ES-I3 (cell line): ENCODE data around the gene SGMS1.
"Not testable (repeated sequence)": the region's sequence is repeated elsewhere in the genome, so short reads cannot be mapped to it uniquely, and the experiment has no call there.

Experiments
- H3K36me3 ChIP-seq: 2 replicates; pipeline ENCODE4 v1.6.1; 2013; ENCODE audit warnings: mild to moderate bottlenecking, low read length, control low read depth, moderate library complexity; ENCODE audit not compliant: insufficient read depth
- H3K4me1 ChIP-seq: 2 replicates; pipeline ENCODE4 v1.6.1; 2013; ENCODE audit warnings: mild to moderate bottlenecking, control low read depth, low read length; ENCODE audit not compliant: insufficient read depth
- H3K9ac ChIP-seq: 2 replicates; pipeline ENCODE4 v1.6.1; 2013; ENCODE audit warnings: low read depth, mild to moderate bottlenecking, low read length, moderate library complexity
- H3K9me3 ChIP-seq: 2 replicates; pipeline ENCODE4 v1.6.1; 2013; ENCODE audit warnings: mild to moderate bottlenecking, low read length, moderate library complexity; ENCODE audit not compliant: control insufficient read depth, insufficient read depth

The SGMS1 gene

DNA sequence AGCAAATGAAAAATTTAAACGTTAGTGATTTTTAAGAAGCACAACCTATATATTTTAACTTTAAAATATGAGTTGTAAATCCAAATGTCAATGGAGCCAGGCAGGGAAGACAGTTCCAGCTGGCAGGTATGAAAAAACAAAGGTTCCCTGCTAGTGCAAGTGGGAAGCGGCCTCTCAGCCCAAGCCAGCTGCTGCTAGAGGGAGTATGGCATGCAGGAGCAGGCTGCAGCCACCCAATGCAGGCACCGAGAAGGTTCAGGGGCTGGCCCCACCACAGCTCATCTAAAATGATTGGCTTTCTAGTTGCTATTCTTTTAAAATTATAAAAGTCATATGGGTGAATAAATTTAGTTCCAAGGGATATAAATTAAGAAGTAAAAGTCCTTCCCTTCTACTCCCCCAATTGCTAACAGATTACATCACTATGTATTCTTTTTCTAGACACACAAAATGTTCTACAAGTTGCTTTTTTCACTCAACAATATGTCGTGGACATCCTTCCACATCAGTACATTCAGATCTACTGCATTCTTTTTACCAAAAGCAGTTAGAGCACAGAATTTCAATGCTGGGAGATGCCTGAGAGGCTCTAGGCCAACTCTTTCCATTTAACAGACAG, 69.3 kb downstream of the SGMS1 start:
- Histone ChIP-seq H3K4me1 (peaks cover 26% of the 10 kb centered on the region), H3K9ac (no peak overlapping the region), H3K36me3 (no peaks in the 10 kb centered on the region), H3K9me3 (no peaks in the 10 kb centered on the region)

DNA sequence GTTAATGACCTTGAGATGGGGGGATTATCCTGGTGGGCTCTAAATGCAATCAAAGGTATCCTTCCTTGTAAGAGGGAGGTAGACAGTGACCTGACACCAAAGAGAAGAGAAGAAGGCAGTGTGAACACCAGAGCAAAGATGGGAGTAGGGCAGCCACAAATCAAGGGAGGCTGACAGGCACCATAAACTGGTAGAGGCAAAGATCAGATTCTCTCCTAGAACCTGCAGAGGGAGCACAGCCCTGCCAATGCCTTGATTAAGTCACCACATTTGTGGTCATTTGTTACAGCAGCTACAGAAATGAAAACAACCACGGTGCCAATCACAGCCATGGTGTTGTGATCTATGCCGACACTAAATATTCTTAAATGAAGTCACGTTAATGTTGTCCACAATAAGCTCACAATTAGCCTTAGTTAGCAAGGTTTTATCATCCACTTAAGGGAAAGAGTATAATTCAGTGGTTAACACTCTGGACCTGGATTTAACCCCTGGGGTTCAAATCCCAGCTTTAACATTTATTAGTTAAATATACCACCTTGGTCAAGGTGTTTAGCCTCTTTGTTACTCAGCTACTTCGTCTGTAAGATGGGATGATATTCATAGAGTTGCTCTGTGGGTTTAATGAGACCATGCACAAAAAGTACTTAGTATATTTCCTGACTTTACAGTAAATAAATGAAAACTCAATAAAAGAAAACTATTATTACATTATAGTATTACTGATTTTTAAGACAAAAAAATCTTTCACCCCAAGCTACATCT, 70.8 kb downstream of the SGMS1 start:
- no peaks in the 10 kb centered on the region for H3K9me3 ChIP-seq
- H3K36me3 ChIP-seq: no peaks in the 10 kb centered on the region
- H3K9ac ChIP-seq: no peak overlapping the region
- H3K4me1 ChIP-seq: peaks cover 26% of the 10 kb centered on the region

DNA sequence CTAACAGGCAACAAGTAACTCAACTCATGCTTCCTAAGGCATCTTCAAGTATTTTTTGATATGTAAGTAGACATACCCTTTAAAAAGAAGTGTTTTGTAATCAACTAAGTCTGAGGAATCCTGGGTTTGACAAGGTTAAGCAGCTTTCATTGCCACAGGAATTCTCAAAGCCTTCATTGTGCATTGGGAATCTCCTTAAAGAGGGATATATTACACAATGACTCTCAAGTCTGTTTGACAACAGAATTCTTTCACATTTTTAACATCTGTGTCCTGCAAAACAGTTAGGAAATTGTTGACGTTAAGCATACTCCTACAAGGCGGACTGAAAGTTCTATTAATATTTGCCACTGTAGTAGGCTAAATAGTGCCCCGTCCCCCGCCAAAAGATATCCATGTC, 71.4 kb downstream of the SGMS1 start:
- Histone ChIP-seq H3K4me1 (peaks cover 26% of the 10 kb centered on the region), H3K9me3 (no peaks in the 10 kb centered on the region), H3K36me3 (no peaks in the 10 kb centered on the region), H3K9ac (no peak overlapping the region)

DNA sequence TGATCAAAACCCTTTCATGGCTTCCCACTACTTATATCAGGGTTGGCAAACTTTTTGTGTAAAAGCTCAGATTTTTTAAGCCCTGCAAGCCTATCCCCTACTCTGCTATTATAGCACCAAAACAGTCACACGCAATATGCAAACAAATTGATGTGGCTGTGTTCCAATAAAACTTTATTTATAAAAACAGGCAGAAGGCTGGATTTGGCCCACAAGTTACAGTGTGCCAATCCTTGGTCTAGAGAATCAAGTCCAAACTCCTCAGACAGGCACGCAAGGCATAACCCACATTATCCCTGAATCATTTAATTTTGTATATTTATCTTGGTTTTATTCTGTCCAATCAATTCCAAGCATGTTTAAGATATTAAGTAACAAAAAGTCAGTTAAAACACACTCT, 71.9 kb downstream of the SGMS1 start:
- H3K9ac ChIP-seq: no peak overlapping the region
- H3K36me3 ChIP-seq: no peaks in the 10 kb centered on the region
- no peaks in the 10 kb centered on the region for H3K9me3 ChIP-seq
- peaks cover 26% of the 10 kb centered on the region for H3K4me1 ChIP-seq

DNA sequence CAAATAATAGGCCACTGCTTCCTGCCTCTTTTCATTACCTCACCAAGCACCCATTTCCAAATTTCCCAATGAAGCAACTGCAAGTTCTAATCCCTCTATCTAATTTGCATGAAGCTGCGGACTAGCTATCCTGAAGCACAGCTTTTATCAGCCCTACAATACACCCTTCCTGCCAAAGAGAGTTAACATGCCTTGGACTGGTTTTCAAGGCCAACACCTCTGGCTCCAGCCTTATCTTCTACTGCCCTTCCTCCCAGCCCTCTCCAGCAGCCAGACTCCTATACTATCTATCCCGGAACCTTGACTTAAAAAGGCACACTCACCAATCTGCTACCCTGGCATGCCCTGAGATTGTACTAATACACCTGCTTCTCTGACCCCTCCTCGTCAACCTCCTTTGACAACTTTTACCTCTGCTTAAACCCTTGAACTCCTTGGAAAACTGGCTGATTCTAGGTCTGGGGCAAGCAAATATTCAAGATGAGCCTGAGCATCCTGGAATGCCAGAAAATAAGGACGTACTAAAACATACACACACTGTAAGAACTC, 73.4 kb downstream of the SGMS1 start:
- H3K4me1 ChIP-seq: peaks cover 20% of the 10 kb centered on the region
- no peak overlapping the region for H3K9ac ChIP-seq
- no peaks in the 10 kb centered on the region for H3K9me3 ChIP-seq
- no peaks in the 10 kb centered on the region for H3K36me3 ChIP-seq

DNA sequence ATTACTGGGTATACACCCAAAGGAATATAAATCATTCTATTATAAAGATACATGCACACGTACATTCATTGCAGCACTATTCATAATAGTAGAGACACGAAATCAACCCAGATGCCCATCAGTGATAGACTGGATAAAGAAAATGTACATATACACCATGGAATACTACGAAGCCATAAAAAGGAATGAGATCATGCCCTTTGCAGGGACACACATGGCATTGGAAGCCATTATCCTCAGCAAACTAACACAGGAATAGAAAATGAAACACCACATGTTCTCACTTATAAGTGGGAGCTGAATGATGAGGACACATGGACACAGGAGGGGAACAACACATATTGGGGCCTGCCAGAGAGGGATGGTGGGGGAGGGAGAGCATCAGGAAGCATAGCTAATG, 74.6 kb downstream of the SGMS1 start:
- H3K36me3 ChIP-seq, H3K9me3 ChIP-seq: not testable (repeated sequence)
- H3K4me1 ChIP-seq: peaks cover 28% of the 10 kb centered on the region

DNA sequence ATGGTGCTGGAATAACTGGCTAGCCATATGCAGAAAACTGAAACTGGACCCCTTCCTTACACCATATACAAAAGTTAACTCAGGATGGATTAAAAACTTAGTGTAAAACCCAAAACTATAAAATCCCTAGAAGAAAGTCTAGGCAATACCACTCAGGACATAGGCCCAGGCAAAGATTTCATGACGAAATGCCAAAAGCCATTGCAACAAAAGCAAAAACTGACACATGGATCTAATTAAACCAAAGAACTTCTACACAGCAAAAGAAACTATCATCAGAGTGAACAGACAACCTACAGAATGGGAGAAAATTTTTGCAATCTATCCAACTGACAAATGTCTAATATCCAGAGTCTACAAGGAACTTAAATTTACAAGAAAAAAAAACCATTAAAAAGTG, 75.3 kb downstream of the SGMS1 start:
- H3K9me3 ChIP-seq, H3K9ac ChIP-seq, H3K36me3 ChIP-seq: not testable (repeated sequence)
- peaks cover 28% of the 10 kb centered on the region for H3K4me1 ChIP-seq

More for the DNA sequence above, 74.6 kb downstream of the SGMS1 start:
- not testable (repeated sequence) for H3K9ac ChIP-seq

DNA sequence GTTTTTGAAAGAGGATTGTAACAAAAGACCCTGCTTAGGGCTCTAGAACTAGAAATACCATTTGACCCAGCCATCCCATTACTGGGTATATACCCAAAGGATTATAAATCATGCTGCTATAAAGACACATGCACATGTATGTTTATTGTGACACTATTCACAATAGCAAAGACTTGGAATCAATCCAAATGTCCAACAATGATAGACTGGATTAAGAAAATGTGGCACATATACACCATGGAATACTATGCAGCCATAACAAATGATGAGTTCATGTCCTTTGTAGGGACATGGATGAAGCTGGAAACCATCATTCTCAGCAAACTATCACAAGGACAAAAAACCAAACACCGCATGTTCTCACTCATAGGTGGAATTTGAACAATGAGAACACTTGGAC, 77.5 kb downstream of the SGMS1 start:
- not testable (repeated sequence) for H3K9me3 ChIP-seq, H3K36me3 ChIP-seq, H3K9ac ChIP-seq
- peaks cover 24% of the 10 kb centered on the region for H3K4me1 ChIP-seq

DNA sequence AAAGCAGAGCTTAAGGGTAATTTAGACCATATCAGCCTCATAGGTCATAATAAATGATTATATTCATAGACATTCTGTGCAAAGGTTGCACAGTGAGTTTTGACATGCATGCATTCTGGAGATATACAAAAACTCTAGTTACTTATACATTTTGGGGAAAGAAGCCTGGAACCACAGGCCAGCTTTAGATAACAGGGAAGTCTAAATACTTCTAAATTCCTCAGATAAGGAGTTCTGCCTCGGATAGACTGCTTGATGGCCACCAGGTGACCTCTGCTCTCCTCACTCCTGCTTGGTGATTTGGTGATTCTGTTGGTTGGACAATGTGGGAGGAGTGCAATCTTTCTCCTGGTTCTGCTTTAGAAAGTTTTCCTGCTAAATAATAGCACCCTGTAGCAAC, 77.9 kb downstream of the SGMS1 start:
- Histone ChIP-seq H3K9ac (no peak overlapping the region), H3K36me3 (no peaks in the 10 kb centered on the region), H3K9me3 (no peaks in the 10 kb centered on the region), H3K4me1 (peaks cover 20% of the 10 kb centered on the region)

DNA sequence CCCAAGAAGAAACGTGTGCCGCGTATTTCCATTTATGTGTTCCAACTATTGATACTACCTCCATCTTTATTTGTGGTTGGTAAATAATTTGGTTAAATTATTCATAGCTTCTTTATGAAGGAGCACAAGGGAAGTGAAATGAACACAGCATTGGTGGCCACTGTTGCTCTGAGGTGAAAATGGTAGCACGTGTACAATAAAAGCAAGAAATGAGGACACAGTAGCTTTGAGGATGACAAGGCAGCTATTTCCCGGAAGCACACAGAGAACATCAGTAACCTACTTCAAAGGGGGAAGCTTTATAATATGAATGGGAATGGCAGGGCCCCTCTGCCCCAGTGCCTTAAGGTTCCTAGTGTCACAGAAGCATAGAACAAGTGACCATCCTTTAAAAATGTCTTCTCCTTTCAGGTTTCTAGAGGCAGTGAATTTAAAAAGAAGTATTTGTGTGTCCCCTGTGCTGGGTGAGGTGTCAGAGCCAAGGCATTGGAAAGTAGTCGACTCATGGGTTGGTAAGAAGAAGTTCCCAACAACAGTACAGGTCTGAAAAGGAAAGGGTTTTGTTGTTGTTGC, 78.8 kb downstream of the SGMS1 start:
- Histone ChIP-seq H3K9me3 (no peaks in the 10 kb centered on the region), H3K4me1 (peaks cover 11% of the 10 kb centered on the region), H3K36me3 (no peaks in the 10 kb centered on the region), H3K9ac (no peak overlapping the region)

DNA sequence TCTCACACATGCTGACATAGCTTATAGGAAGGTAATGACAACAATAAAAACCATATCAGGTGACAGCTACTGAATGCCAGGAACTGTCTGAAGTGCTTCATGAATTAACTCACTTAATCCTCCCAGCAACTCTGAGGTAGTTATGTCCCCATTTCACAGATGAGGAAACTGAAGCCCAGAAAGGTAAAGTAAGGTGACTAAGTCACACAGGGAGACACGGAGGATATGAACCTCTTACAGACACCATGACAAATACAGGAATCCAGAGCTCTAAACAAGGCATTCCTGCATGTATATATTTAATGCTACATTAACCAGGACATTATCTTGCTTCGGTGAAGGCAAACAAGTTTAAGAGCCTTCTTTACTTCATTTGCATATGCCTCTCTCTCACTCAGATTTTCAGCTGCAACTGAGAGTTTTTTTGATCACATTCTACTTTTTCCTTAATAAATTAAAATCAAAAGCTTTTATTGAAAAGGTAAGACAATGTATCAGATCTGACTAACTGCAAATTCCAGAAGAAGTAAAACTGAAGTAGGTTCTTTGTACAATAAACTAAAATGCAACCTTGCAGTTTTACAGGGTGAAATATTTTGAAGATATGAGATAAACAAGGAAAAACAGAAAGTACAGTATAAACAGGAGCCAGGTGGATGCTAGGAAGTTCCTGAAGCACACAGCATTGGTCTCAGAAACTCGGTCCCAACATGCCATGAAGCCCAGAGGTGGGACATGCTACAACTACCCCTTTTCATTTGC, 79.5 kb downstream of the SGMS1 start:
- Histone ChIP-seq H3K9me3 (no peaks in the 10 kb centered on the region), H3K4me1 (peaks cover 8% of the 10 kb centered on the region), H3K9ac (no peak overlapping the region), H3K36me3 (no peaks in the 10 kb centered on the region)

DNA sequence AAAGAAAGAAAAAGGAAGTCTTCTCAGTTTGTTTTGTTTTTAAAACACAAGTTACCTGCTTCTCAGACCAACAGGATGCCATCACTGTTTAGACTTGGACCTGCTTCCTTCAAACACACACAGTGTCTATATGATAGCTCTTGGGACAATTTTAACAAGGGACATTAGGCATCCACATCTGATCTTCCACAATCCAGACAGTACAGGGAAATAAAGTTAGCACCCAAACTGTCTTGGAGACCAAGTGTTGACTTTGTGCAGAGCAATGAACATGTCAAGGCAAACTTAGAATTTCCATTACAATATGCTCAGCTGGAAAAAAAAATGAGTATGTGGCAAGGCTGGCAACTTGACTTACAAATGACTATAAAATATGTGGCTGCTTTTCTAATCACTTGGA, 80.9 kb downstream of the SGMS1 start:
- H3K4me1 ChIP-seq: peaks cover 8% of the 10 kb centered on the region
- H3K9ac ChIP-seq: no peak overlapping the region
- no peaks in the 10 kb centered on the region for H3K36me3 ChIP-seq
- H3K9me3 ChIP-seq: no peaks in the 10 kb centered on the region

DNA sequence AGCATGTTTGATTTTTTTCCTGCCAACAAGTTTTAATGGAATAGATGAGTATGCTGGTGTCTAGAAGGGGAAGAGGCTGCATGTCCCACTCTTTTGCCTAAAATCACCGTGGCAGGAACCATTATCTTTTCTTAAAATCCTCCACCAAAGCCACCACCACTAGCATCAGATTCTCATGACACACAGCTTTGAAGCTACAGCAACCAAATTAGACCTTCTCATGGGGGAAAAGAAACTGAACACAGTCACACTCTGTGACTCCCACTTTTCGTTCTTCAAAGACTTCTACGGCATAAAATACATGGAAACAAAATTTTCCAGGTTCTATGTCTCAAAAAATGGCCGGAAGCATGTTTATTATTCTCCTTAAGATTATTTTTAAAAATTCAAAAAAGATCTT, 81.8 kb downstream of the SGMS1 start:
- no peaks in the 10 kb centered on the region for H3K36me3 ChIP-seq
- H3K9me3 ChIP-seq: no peaks in the 10 kb centered on the region
- H3K4me1 ChIP-seq: peaks cover 8% of the 10 kb centered on the region
- H3K9ac ChIP-seq: no peak overlapping the region

DNA sequence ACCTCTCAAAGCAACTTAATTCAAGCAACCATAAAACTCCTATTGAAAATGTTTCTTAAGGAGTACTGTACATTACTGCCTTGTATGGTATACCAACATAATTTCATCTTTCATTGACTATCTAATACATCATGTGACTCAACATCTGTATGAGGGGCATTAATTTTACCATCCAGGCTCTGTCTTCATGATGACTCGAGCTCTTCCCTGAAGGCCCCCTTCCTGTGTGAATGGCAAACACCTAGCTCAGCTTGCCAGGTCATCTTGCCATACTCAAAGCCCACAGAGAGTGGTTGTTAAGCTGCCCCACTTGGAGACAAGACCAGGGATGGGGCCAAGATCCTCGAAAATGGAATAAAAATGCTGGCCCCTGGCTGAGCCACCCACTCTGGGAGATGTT, 82.4 kb downstream of the SGMS1 start:
- peaks cover 8% of the 10 kb centered on the region for H3K4me1 ChIP-seq

More for the DNA sequence above, 82.4 kb downstream of the SGMS1 start:
- H3K9me3 ChIP-seq: no peaks in the 10 kb centered on the region
- H3K36me3 ChIP-seq: no peaks in the 10 kb centered on the region
- no peak overlapping the region for H3K9ac ChIP-seq
